GM18951 (cell line): Measurements from ENCODE around the gene IQCK.

Experiments
- POLR2A ChIP-seq: IDR thresholded peaks from 4 replicates; pipeline ENCODE4 v1.6.1; 2011; ENCODE audit warnings: mild to moderate bottlenecking; ENCODE audit not compliant: insufficient read length, insufficient read depth; ENCODE audit errors: extremely low read depth
- in situ Hi-C: fragments of 300-500 bp; cut with MboI; formaldehyde crosslinking; loops from one replicate; pipeline ENCODE4 v1.12.0; 2022; ENCODE audit warnings: low sequenced_read_pairs, mixed read lengths, inconsistent platforms; ENCODE audit not compliant: unreplicated experiment

Gene IQCK

GRCh38 chr16:19856120-19856519, 138.0 kb downstream of the IQCK start:
- in situ Hi-C loops: no loop called here
- TF ChIP-seq POLR2A: no peak

GRCh38 chr16:19857593-19858339, 139.7 kb downstream of the IQCK start:
- no peak for TF ChIP-seq POLR2A
- in situ Hi-C loops: no loop called here

- no peak for TF ChIP-seq POLR2A
- in situ Hi-C loops: no loop called here
Observed at GRCh38 chr16:19858340-19859018, 140.4 kb downstream of the IQCK start.

- in situ Hi-C loops: no loop called here
- TF ChIP-seq POLR2A: no peak
Observed at GRCh38 chr16:19859166-19859565, 141.1 kb downstream of the IQCK start.

GRCh38 chr16:19859603-19860002, 141.5 kb downstream of the IQCK start:
- in situ Hi-C loops: no loop called here
- TF ChIP-seq POLR2A: no peak

GRCh38 chr16:19860166-19861041, 142.3 kb downstream of the IQCK start:
- TF ChIP-seq POLR2A: no peak
- in situ Hi-C loops: no loop called here

- no peak for TF ChIP-seq POLR2A
- in situ Hi-C loops: no loop called here
Observed at GRCh38 chr16:19861133-19861532, 143.1 kb downstream of the IQCK start.

- in situ Hi-C loops: no loop called here
- TF ChIP-seq POLR2A: no peak
Observed at GRCh38 chr16:19861811-19862327, 143.8 kb downstream of the IQCK start.

- no peak for TF ChIP-seq POLR2A
- in situ Hi-C loops: no loop called here
Observed at GRCh38 chr16:19863990-19864389, 145.9 kb downstream of the IQCK start.

GRCh38 chr16:19864566-19864965, 146.5 kb downstream of the IQCK start:
- no peak for TF ChIP-seq POLR2A
- in situ Hi-C loops: no loop called here

- in situ Hi-C loops: no loop called here
- TF ChIP-seq POLR2A: no peak
Observed at GRCh38 chr16:19868421-19868820, 150.3 kb downstream of the IQCK start.

- in situ Hi-C loops: no loop called here
- TF ChIP-seq POLR2A: no peak
Observed at GRCh38 chr16:19871721-19872120, 153.7 kb downstream of the IQCK start.

- TF ChIP-seq POLR2A: no peak
Observed at GRCh38 chr16:19872179-19872863, 154.2 kb downstream of the IQCK start.

GRCh38 chr16:19872935-19873334, 154.9 kb downstream of the IQCK start:
- in situ Hi-C loops: no loop called here

More at GRCh38 chr16:19872179-19872863, 154.2 kb downstream of the IQCK start:
- in situ Hi-C loops: no loop called here

More at GRCh38 chr16:19872935-19873334, 154.9 kb downstream of the IQCK start:
- TF ChIP-seq POLR2A: no peak
